ENCODE measurements around the gene PUS1.

The PUS1 gene

GRCh38 chr12:131914179-131914702 is 14.8 kb upstream of the PUS1 start:
- Histone ChIP-seq H3K4me2 (ENCODE audit: low read depth, low read length, poor library complexity, severe bottlenecking) (no peak overlapping the region), H3K4me3 (ENCODE audit: low read length, poor library complexity, severe bottlenecking) (no peak overlapping the region), H3K4me1 (ENCODE audit: insufficient read depth, low read length, poor library complexity, severe bottlenecking) (no peaks in the 10 kb centered on the region), H3K79me2 (ENCODE audit: insufficient read depth, low read length) (no peaks in the 10 kb centered on the region), H3K27me3 (ENCODE audit: insufficient read depth, low read length, poor library complexity, severe bottlenecking) (no peaks in the 10 kb centered on the region), H3F3A (ENCODE audit: low read depth) (no peaks in the 10 kb centered on the region), H3K36me3 (ENCODE audit: insufficient read depth, low read length) (peaks cover 67% of the 10 kb centered on the region; the same call in 1 of the 2 replicates), H4K20me1 (ENCODE audit: insufficient read depth, low read length, poor library complexity, severe bottlenecking) (no peaks in the 10 kb centered on the region), H2AFZ (ENCODE audit: low read length) (no peak overlapping the region), H3K9ac (ENCODE audit: low read depth, low read length, poor library complexity, severe bottlenecking) (no peak overlapping the region), H3K9me3 (ENCODE audit: insufficient read depth, low read depth, low read length) (no peaks in the 10 kb centered on the region), H3K9me2 (replicated peaks; ENCODE audit: low read depth, low read length) (no peaks in the 10 kb centered on the region)
- TF ChIP-seq EZH2phosphoT487 (IDR thresholded peaks at IDR 0.05; ENCODE audit: borderline replicate concordance) (no peak), CTCF (conservative IDR thresholded peaks at IDR 0.05; ENCODE audit: low read length) (no peak)

- H3K36me3 ChIP-seq (ENCODE audit: insufficient read depth, low read length): peaks cover 65% of the 10 kb centered on the region; the same call in 1 of the 2 replicates
- H3K4me1 ChIP-seq (ENCODE audit: insufficient read depth, low read length, poor library complexity, severe bottlenecking): no peaks in the 10 kb centered on the region
- H3K9ac ChIP-seq (ENCODE audit: low read depth, low read length, poor library complexity, severe bottlenecking): no peak overlapping the region
- no peaks in the 10 kb centered on the region for H3F3A ChIP-seq (ENCODE audit: low read depth)
- no peaks in the 10 kb centered on the region for H3K27me3 ChIP-seq (ENCODE audit: insufficient read depth, low read length, poor library complexity, severe bottlenecking)
- no peak overlapping the region for H2AFZ ChIP-seq (ENCODE audit: low read length)
- no peak for TF ChIP-seq EZH2phosphoT487 (IDR thresholded peaks at IDR 0.05; ENCODE audit: borderline replicate concordance)
- no peaks in the 10 kb centered on the region for H4K20me1 ChIP-seq (ENCODE audit: insufficient read depth, low read length, poor library complexity, severe bottlenecking)
- H3K4me2 ChIP-seq (ENCODE audit: low read depth, low read length, poor library complexity, severe bottlenecking): no peak overlapping the region
- no peaks in the 10 kb centered on the region for H3K9me3 ChIP-seq (ENCODE audit: insufficient read depth, low read depth, low read length)
- no peaks in the 10 kb centered on the region for H3K9me2 ChIP-seq (replicated peaks; ENCODE audit: low read depth, low read length)
- H3K79me2 ChIP-seq (ENCODE audit: insufficient read depth, low read length): no peaks in the 10 kb centered on the region
- H3K4me3 ChIP-seq (ENCODE audit: low read length, poor library complexity, severe bottlenecking): no peak overlapping the region
These were observed 13.9 kb upstream of the PUS1 start for GRCh38 chr12:131915000-131915689.

GRCh38 chr12:131915823-131916222 is 13.3 kb upstream of the PUS1 start:
- no peaks in the 10 kb centered on the region for H3F3A ChIP-seq (ENCODE audit: low read depth)
- H3K9me3 ChIP-seq (ENCODE audit: insufficient read depth, low read depth, low read length): no peaks in the 10 kb centered on the region
- no peaks in the 10 kb centered on the region for H3K27me3 ChIP-seq (ENCODE audit: insufficient read depth, low read length, poor library complexity, severe bottlenecking)
- H3K9me2 ChIP-seq (replicated peaks; ENCODE audit: low read depth, low read length): no peaks in the 10 kb centered on the region
- TF ChIP-seq CTCF (conservative IDR thresholded peaks at IDR 0.05; ENCODE audit: low read length) (no peak), EZH2phosphoT487 (IDR thresholded peaks at IDR 0.05; ENCODE audit: borderline replicate concordance) (no peak)
- no peaks in the 10 kb centered on the region for H3K4me1 ChIP-seq (ENCODE audit: insufficient read depth, low read length, poor library complexity, severe bottlenecking)
- no peaks in the 10 kb centered on the region for H4K20me1 ChIP-seq (ENCODE audit: insufficient read depth, low read length, poor library complexity, severe bottlenecking)
- H3K36me3 ChIP-seq (ENCODE audit: insufficient read depth, low read length): peaks cover 63% of the 10 kb centered on the region; the same call in 1 of the 2 replicates
- no peak overlapping the region for H3K4me3 ChIP-seq (ENCODE audit: low read length, poor library complexity, severe bottlenecking)
- H3K9ac ChIP-seq (ENCODE audit: low read depth, low read length, poor library complexity, severe bottlenecking): no peak overlapping the region
- H2AFZ ChIP-seq (ENCODE audit: low read length): no peak overlapping the region
- H3K79me2 ChIP-seq (ENCODE audit: insufficient read depth, low read length): no peaks in the 10 kb centered on the region
- no peak overlapping the region for H3K4me2 ChIP-seq (ENCODE audit: low read depth, low read length, poor library complexity, severe bottlenecking)

Measured in Loucy (cell line).